ENCODE results near the gene TTC39A. TPM values are rescaled to one million over a fixed set of nuclear protein-coding genes. Genes with fewer than 3 reads are reported as not detected.

Gene TTC39A
- total and polyA plus RNA-seq, 2 donors (not counting 1 experiment from before 2014, with no cell fraction given) = 0.28 to 1.5 TPM

- no peak overlapping the region for H3K27ac ChIP-seq (ENCODE audit: insufficient read depth, low read length)
- no peaks in the 10 kb centered on the region for H3K36me3 ChIP-seq (ENCODE audit: control insufficient read depth, insufficient read depth, low read length)
- no peak overlapping the region for H3K4me2 ChIP-seq (ENCODE audit: extremely low read depth, insufficient read depth, low read length)
- H3K79me2 ChIP-seq (ENCODE audit: control insufficient read depth, insufficient read depth, low read length) = no peaks in the 10 kb centered on the region
- no peak overlapping the region for H2AFZ ChIP-seq (ENCODE audit: low read length)
- TF ChIP-seq CTCF (conservative IDR thresholded peaks at IDR 0.05 in 1 of 2, IDR thresholded peaks at IDR 0.05 in 1 of 2; ENCODE audit: low read depth in 1 of 2, low read length in 2 of 2) = no peak
- TF ChIP-seq EZH2 (IDR thresholded peaks at IDR 0.05; ENCODE audit: low read length, missing control alignments) = no peak
- H3K9ac ChIP-seq (ENCODE audit: insufficient read depth, low read length) = no peak overlapping the region
- no peaks in the 10 kb centered on the region for H4K20me1 ChIP-seq (ENCODE audit: control insufficient read depth, extremely low read depth, insufficient read depth, low read length)
- no peaks in the 10 kb centered on the region for H3K27me3 ChIP-seq (ENCODE audit: control insufficient read depth, insufficient read depth, low read length)
- no peaks in the 10 kb centered on the region for H3K4me1 ChIP-seq (ENCODE audit: control insufficient read depth, extremely low read depth, insufficient read depth, low read length)
- no peaks in the 10 kb centered on the region for H3K9me3 ChIP-seq (ENCODE audit: control insufficient read depth, insufficient read depth, low read depth, low read length)
- H3K4me3 ChIP-seq (replicated peaks in 1 of 4; ENCODE audit: control extremely low read depth in 1 of 4, insufficient read depth in 1 of 4, low read depth in 3 of 4, low read length in 4 of 4) = no peak overlapping the region
- no peak for DNase-seq (ENCODE audit: low read depth in 2 of 2)
Measured at GRCh38 chr1:51322417-51323101, 7.8 kb downstream of the TTC39A start.

GRCh38 chr1:51321924-51322280, 8.5 kb downstream of the TTC39A start:
- no peak overlapping the region for H3K4me3 ChIP-seq (replicated peaks in 1 of 4; ENCODE audit: control extremely low read depth in 1 of 4, insufficient read depth in 1 of 4, low read depth in 3 of 4, low read length in 4 of 4)
- H3K4me1 ChIP-seq (ENCODE audit: control insufficient read depth, extremely low read depth, insufficient read depth, low read length) = no peaks in the 10 kb centered on the region
- H3K9me3 ChIP-seq (ENCODE audit: control insufficient read depth, insufficient read depth, low read depth, low read length) = no peaks in the 10 kb centered on the region
- no peak for DNase-seq (ENCODE audit: low read depth in 2 of 2)
- H3K4me2 ChIP-seq (ENCODE audit: extremely low read depth, insufficient read depth, low read length) = no peak overlapping the region
- no peaks in the 10 kb centered on the region for H3K79me2 ChIP-seq (ENCODE audit: control insufficient read depth, insufficient read depth, low read length)
- H3K36me3 ChIP-seq (ENCODE audit: control insufficient read depth, insufficient read depth, low read length) = no peaks in the 10 kb centered on the region
- TF ChIP-seq CTCF (conservative IDR thresholded peaks at IDR 0.05 in 1 of 2, IDR thresholded peaks at IDR 0.05 in 1 of 2; ENCODE audit: low read depth in 1 of 2, low read length in 2 of 2) (no peak), EZH2 (IDR thresholded peaks at IDR 0.05; ENCODE audit: low read length, missing control alignments) (no peak)
- H4K20me1 ChIP-seq (ENCODE audit: control insufficient read depth, extremely low read depth, insufficient read depth, low read length) = no peaks in the 10 kb centered on the region
- H3K27ac ChIP-seq (ENCODE audit: insufficient read depth, low read length) = no peak overlapping the region
- no peaks in the 10 kb centered on the region for H3K27me3 ChIP-seq (ENCODE audit: control insufficient read depth, insufficient read depth, low read length)
- H2AFZ ChIP-seq (ENCODE audit: low read length) = no peak overlapping the region
- no peak overlapping the region for H3K9ac ChIP-seq (ENCODE audit: insufficient read depth, low read length)

GRCh38 chr1:51320967-51321923, 9.1 kb downstream of the TTC39A start:
- H4K20me1 ChIP-seq (ENCODE audit: control insufficient read depth, extremely low read depth, insufficient read depth, low read length) = no peaks in the 10 kb centered on the region
- H3K4me2 ChIP-seq (ENCODE audit: extremely low read depth, insufficient read depth, low read length) = no peak overlapping the region
- H3K27me3 ChIP-seq (ENCODE audit: control insufficient read depth, insufficient read depth, low read length) = no peaks in the 10 kb centered on the region
- no peak overlapping the region for H2AFZ ChIP-seq (ENCODE audit: low read length)
- H3K36me3 ChIP-seq (ENCODE audit: control insufficient read depth, insufficient read depth, low read length) = no peaks in the 10 kb centered on the region
- H3K4me3 ChIP-seq (replicated peaks in 1 of 4; ENCODE audit: control extremely low read depth in 1 of 4, insufficient read depth in 1 of 4, low read depth in 3 of 4, low read length in 4 of 4) = no peak overlapping the region
- no peaks in the 10 kb centered on the region for H3K79me2 ChIP-seq (ENCODE audit: control insufficient read depth, insufficient read depth, low read length)
- H3K9me3 ChIP-seq (ENCODE audit: control insufficient read depth, insufficient read depth, low read depth, low read length) = no peaks in the 10 kb centered on the region
- H3K9ac ChIP-seq (ENCODE audit: insufficient read depth, low read length) = no peak overlapping the region
- no peak for DNase-seq (ENCODE audit: low read depth in 2 of 2)
- TF ChIP-seq EZH2 (IDR thresholded peaks at IDR 0.05; ENCODE audit: low read length, missing control alignments) (no peak), CTCF (conservative IDR thresholded peaks at IDR 0.05 in 1 of 2, IDR thresholded peaks at IDR 0.05 in 1 of 2; ENCODE audit: low read depth in 1 of 2, low read length in 2 of 2) (no peak)
- H3K4me1 ChIP-seq (ENCODE audit: control insufficient read depth, extremely low read depth, insufficient read depth, low read length) = no peaks in the 10 kb centered on the region
- H3K27ac ChIP-seq (ENCODE audit: insufficient read depth, low read length) = no peak overlapping the region
